HG03045 (cell line): Measurements from ENCODE around the gene SEC22B.
"Not testable (repeated sequence)": the region's sequence is repeated elsewhere in the genome, so short reads cannot be mapped to it uniquely, and the experiment has no call there.

ENCODE experiments used
- ATAC-seq: cut with Tn5 transposase; IDR thresholded peaks from one replicate; pipeline ENCODE4 v1.9.1; 2021; ENCODE audit warnings: mild to moderate bottlenecking, moderate library complexity; ENCODE audit not compliant: unreplicated experiment

SEC22B gene

GRCh38 chr1:120176092-120176855, at the start of gene SEC22B:
Gene SEC22B (minus strand): TSS chr1:120176520. CDS start chr1:120176381, 139 bp downstream.
- ATAC-seq = peak; percentile 98

GRCh38 chr1:120217933-120218332, 41.6 kb upstream of the SEC22B start:
- not testable (repeated sequence) for ATAC-seq

GRCh38 chr1:120217175-120217929, 41.0 kb upstream of the SEC22B start:
- not testable (repeated sequence) for ATAC-seq

- not testable (repeated sequence) for ATAC-seq
Measured at GRCh38 chr1:120213606-120214005, 37.3 kb upstream of the SEC22B start.

GRCh38 chr1:120210754-120211153, 34.4 kb upstream of the SEC22B start:
- ATAC-seq = not testable (repeated sequence)

- not testable (repeated sequence) for ATAC-seq
Measured at GRCh38 chr1:120196863-120197775, 20.8 kb upstream of the SEC22B start.

- not testable (repeated sequence) for ATAC-seq
Measured at GRCh38 chr1:120188626-120189025, 12.3 kb upstream of the SEC22B start.

GRCh38 chr1:120182176-120182707, 5.9 kb upstream of the SEC22B start:
- not testable (repeated sequence) for ATAC-seq

- ATAC-seq = not testable (repeated sequence)
Measured at GRCh38 chr1:120179811-120180690, 3.7 kb upstream of the SEC22B start.

- no peak for ATAC-seq
Measured at GRCh38 chr1:120178799-120179756, 2.8 kb upstream of the SEC22B start.

GRCh38 chr1:120178058-120178457, 1.7 kb upstream of the SEC22B start:
- ATAC-seq = not testable (repeated sequence)

- ATAC-seq = not testable (repeated sequence)
Measured at GRCh38 chr1:120175688-120176087, 632 bp downstream of the SEC22B start.

GRCh38 chr1:120164761-120165160, 11.6 kb downstream of the SEC22B start:
- not testable (repeated sequence) for ATAC-seq

- ATAC-seq = not testable (repeated sequence)
Measured at GRCh38 chr1:120162015-120162414, 14.3 kb downstream of the SEC22B start.

GRCh38 chr1:120158495-120158894, 17.8 kb downstream of the SEC22B start:
- not testable (repeated sequence) for ATAC-seq

GRCh38 chr1:120158086-120158485, 18.2 kb downstream of the SEC22B start:
- not testable (repeated sequence) for ATAC-seq

- ATAC-seq = not testable (repeated sequence)
Measured at GRCh38 chr1:120150138-120150822, 26.0 kb downstream of the SEC22B start.
